HG03520 (cell line): ENCODE results near the gene IRF1.

Experiments
- ATAC-seq: cut with Tn5 transposase; IDR thresholded peaks from one replicate; pipeline ENCODE4 v1.9.1; 2021; ENCODE audit warnings: mild to moderate bottlenecking, moderate library complexity; ENCODE audit not compliant: unreplicated experiment

The IRF1 gene

DNA sequence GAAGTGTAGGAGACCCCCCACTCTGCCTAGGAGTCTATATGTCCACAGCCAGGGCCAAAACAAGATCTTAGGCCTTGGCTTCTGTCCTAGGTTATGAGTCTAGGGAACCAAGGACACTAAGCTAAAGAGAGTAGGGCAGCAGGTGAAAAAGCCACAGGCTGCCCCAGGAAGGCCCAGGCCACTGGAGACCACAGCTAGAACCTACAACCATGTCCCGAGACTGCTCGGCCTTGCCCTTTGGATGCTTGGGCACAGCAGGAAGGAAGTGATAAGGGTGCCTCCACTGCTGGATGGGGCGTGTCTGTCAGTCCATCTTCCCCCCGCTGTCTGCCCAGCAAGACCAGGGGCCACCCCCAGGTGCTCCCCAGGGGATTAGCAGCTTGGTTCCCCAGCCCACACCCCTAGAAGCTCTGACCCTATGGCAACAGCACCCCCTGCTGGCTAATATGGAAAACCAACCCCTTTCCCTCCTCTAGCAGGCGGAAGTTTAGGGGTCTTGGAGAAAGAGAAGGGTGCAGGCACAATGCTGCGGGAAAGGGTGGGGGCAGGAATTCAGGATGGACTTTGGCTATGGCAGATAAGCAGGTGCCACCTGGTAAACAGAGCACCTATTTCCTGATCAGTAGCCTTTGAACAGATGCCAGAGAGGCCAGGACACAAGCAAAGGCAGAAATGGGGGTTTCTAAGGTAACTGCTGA, 10.5 kb upstream of the IRF1 start:
- no peak for ATAC-seq

- ATAC-seq, result no peak
Observed at GRCh38 chr5:132500244-132500930, 9.8 kb upstream of the IRF1 start.

DNA sequence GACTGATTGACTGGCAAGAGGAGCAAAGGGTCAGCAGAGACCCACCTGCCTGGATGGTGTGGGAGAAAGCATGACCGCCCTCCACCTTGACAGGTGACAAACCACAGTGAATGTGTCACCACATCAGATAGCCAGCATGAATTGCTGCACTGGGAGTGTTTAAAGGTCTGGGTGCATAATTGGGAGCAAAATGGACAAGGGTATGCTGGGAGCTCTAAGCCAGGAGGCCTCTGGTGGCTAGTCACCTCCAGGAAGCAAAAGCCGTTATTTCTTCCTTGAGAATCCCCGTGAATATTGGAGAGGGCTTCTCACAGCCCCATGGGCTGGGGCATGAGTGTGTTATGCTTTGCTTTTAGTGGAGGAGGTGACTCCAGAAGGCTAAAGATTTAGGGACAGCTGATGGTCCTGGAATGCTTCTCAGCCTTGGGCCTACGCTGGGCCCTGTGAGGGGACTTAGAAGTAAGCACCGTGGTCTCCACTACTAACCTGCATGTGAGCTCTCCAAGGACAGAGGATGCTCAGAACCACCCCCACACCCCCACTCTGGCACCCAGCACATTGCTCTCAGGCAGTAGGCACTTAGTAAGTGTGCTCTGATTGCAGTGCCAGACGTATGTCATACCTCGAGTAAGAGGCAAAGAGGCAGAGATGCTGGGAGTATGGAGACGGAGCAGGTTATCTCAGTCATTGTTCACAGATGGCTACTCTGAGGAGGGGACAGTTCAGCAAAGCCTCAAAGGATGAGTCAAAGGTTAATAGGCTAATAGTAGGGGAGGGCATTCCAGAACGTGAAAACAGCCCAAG, 9.1 kb upstream of the IRF1 start:
- ATAC-seq, result no peak

- no peak for ATAC-seq
Observed at GRCh38 chr5:132498686-132499271, 8.2 kb upstream of the IRF1 start.

DNA sequence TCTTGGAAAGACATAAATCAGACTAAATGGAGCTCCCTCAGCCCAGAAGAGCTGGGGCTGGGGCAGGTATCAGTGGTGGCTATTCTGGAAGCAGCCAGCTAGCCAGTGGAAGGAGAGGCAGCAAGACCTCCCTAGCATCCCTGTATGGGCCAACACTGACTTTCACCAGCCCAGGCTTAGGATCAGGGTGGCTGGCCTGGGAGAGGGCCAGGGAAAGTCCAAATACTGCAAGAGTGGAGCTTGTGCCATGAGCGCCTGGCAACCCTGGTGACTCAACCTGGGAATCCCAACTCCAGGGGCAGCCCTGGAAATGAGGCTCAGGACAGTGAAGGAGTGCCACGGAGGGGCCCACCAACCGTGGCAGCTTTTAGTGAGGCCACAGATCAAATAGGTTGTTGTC, 7.6 kb upstream of the IRF1 start:
- ATAC-seq, result no peak

DNA sequence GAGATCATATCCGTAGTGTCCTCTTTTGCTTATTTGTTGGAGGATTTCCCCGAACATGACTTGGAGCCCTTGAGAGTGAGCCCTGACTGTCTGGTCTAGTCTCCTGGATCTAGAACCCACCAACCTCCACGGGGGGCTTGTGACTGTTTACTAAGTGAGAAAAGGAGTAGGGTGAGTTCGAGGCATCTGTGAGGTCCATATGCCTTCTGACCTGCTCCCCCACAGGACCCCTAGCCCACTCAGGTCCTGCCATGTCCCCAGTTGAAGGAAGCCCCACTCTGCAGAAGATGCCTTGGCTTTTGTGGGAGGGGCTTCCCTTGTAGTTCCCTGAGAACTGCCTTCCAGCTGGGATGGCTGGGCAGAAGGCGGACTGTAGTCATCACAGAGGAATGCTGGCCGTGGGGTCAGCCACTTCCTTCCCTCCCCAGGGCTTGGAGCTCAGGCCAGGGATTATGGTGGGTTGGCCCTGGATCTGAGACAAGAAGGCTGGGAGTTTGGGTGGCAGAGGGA, 7.0 kb upstream of the IRF1 start:
- ATAC-seq, result no peak

GRCh38 chr5:132496631-132497487, 6.3 kb upstream of the IRF1 start:
- peak; percentile 39 for ATAC-seq

DNA sequence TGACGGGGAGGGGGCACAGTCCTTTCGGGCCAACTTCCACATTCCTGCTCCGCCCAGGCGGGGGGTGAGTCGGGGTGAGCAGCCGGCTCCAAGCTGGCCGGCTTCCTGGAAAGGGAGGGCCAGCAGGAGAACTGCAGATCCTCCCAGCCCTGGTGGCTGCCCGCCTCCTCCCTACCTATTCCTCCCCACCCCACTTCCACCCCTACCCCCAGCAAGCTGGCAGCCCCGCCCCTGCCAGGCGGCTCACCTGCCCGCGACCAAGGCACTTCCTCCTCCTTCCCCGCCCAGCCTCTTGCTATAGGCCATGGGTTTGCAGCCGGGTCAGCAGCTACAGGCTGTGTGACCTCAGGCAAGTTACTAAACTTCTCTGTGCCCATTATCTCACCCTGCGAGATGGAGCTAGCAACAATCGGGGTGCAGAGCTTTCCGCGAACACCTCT, 5.6 kb upstream of the IRF1 start:
- ATAC-seq, result peak; percentile 35

GRCh38 chr5:132495667-132496190, 5.2 kb upstream of the IRF1 start:
- peak; percentile 25 for ATAC-seq

- no peak for ATAC-seq
Observed at GRCh38 chr5:132493821-132494220, 3.2 kb upstream of the IRF1 start.

- no peak for ATAC-seq
Observed at GRCh38 chr5:132493241-132493640, 2.7 kb upstream of the IRF1 start.

DNA sequence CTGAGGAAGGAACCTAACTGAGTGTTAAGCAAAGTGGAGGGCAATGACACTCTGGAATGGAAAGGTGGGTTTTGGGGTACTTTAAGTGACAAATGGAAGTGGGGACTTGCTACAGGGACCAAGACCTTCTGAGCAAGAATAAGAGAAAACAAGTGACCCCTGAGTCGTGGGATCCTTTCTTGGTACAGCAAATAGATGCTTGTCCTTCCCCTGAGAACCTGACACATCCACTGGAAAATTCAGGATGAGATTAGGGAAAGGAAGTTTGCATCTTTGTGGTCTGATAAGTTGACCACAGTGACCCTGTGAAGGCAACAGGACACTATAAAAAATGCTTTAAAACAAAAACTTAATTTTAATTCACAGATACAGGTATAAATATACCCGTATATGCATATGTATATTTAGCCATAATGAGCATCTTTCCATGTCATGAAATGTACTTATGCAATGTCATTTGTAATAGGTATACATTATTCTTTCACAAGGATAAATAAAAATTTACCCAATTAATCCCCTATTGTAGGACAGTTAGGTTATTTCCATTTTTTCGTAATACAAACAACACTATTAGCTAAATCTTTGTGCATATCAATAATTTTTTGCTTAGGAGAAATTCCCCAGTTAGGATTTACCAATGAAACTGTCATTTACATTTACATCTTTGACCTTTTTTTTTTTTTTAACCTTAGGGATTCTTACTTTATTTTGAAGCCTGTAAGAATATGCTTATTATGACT, 2.0 kb upstream of the IRF1 start:
- no peak for ATAC-seq

- peak; percentile 12 for ATAC-seq
Observed at GRCh38 chr5:132491368-132492364, 1.1 kb upstream of the IRF1 start.

GRCh38 chr5:132489871-132490483, 596 bp downstream of the IRF1 start:
- ATAC-seq, result peak; percentile 21

DNA sequence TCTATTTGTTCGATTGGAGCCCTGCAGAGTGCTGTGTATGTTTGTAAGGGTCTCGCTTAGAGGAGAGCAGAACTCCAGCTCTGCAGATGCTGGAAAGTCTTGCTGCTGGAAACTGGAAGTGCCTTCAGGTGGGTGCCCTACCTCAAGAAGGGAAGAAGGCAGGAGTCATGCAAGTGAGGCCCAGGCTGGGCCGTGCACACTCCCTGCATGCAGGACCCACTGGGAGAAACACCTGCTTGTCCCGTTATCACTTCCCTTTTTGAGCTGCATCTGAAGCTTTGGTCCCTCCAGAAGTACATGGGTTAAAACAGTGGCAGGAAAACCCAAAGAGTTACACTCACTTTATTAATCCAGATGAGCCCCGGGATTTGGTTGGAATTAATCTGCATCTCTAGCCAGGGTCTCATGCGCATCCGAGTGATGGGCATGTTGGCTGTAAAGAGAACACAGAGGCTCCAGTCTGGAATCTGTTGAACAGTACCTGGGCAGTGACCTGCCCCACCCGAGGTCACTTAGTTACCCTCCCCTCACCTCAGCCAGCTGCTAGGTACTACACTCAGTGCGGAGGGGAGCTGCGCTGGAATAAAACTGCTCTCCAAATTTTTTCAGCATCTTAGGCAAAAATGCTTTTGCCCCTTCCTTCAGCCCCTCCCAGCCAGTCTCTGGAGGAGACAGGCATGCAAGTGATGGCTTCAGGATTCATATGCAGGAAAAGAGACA, 1.4 kb downstream of the IRF1 start:
- no peak for ATAC-seq

- no peak for ATAC-seq
Observed at GRCh38 chr5:132488590-132488989, 2.0 kb downstream of the IRF1 start.
